Effector memory CD4-positive, alpha-beta T cell (primary cell): ENCODE results near the gene CALR.

ENCODE experiments used
- DNase-seq, 3 donors: peaks; one replicate each; pipeline ENCODE4 v3.0.0-alpha.2; 2020
- H3K27ac ChIP-seq: 2 replicates; pipeline ENCODE4 v1.7.0; 2013; ENCODE audit warnings: mild to moderate bottlenecking, low read length, moderate library complexity; ENCODE audit not compliant: insufficient read depth, poor library complexity, severe bottlenecking
- H3K27me3 ChIP-seq: replicated peaks from 2 replicates; pipeline ENCODE4 v1.7.0; 2013; ENCODE audit warnings: mild to moderate bottlenecking, low read length; ENCODE audit not compliant: insufficient read depth, control insufficient read depth, poor library complexity, severe bottlenecking
- H3K36me3 ChIP-seq: 2 replicates; pipeline ENCODE4 v1.7.0; 2013; ENCODE audit warnings: mild to moderate bottlenecking, low read length, moderate library complexity; ENCODE audit not compliant: control insufficient read depth, insufficient read depth
- H3K4me1 ChIP-seq: 2 replicates; pipeline ENCODE4 v1.7.0; 2013; ENCODE audit warnings: low read length, mild to moderate bottlenecking; ENCODE audit not compliant: control insufficient read depth, insufficient read depth, poor library complexity, severe bottlenecking
- H3K4me3 ChIP-seq: 2 replicates; pipeline ENCODE4 v1.7.0; 2013; ENCODE audit warnings: low read length, low read depth, mild to moderate bottlenecking; ENCODE audit not compliant: insufficient read depth, poor library complexity, severe bottlenecking
- H3K9me3 ChIP-seq: 2 replicates; pipeline ENCODE4 v1.7.0; 2013; ENCODE audit warnings: mild to moderate bottlenecking, low read length, moderate library complexity; ENCODE audit not compliant: control insufficient read depth

Gene CALR

DNA sequence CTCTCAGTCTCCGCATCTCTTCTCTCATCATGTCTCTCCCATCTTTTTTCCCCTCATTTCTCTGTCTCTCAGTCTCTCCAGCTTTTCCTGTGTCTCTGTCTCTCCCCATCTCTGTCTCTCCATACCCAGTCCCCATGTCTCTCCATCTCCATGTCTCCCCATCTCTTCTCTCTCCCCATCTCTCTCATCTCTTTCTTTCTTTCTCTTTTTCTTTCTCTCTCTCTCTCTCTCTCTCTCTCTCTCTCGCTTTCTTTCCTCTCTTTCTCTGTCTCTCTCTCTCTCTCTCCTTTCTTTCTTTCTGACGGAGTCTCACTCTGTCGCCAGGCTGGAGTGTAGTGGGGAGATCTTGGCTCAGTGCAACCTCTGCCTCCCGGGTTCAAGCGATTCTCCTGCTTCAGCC is 44.2 kb downstream of the CALR start:
- Histone ChIP-seq H3K27me3 (peaks cover 4% of the 10 kb centered on the region), H3K9me3 (no peaks in the 10 kb centered on the region)
- no peak for DNase-seq

DNA sequence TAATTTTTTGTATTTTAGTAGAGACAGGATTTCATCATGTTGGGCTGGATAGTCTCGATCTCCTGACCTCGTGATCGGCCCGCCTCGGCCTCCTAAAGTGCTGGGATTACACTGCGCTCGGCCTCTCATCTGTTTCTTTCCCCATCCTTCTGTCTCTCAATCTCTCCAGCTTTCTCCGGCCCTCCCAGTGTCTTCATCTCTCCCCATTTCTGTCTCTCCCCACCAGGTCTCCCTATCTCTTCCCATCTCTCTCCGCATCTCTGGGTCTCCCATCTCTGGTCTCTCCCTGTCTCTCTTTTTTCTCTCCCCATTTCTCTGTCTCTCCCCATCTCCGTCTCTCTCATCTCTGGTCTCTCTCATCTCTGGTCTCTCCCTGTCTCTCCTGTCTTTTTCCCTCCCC is 44.7 kb downstream of the CALR start:
- H3K27me3 ChIP-seq = no peaks in the 10 kb centered on the region
- H3K9me3 ChIP-seq = no peaks in the 10 kb centered on the region
- no peak overlapping the region for H3K4me3 ChIP-seq
- no peak for DNase-seq
- peak overlapping the region; percentile 45 for H3K27ac ChIP-seq
- H3K36me3 ChIP-seq = no peaks in the 10 kb centered on the region
- H3K4me1 ChIP-seq = peaks cover 6% of the 10 kb centered on the region

More for the DNA sequence above, 44.2 kb downstream of the CALR start:
- Histone ChIP-seq H3K36me3 (no peaks in the 10 kb centered on the region), H3K27ac (no peak overlapping the region), H3K4me1 (peaks cover 8% of the 10 kb centered on the region), H3K4me3 (no peak overlapping the region)

DNA sequence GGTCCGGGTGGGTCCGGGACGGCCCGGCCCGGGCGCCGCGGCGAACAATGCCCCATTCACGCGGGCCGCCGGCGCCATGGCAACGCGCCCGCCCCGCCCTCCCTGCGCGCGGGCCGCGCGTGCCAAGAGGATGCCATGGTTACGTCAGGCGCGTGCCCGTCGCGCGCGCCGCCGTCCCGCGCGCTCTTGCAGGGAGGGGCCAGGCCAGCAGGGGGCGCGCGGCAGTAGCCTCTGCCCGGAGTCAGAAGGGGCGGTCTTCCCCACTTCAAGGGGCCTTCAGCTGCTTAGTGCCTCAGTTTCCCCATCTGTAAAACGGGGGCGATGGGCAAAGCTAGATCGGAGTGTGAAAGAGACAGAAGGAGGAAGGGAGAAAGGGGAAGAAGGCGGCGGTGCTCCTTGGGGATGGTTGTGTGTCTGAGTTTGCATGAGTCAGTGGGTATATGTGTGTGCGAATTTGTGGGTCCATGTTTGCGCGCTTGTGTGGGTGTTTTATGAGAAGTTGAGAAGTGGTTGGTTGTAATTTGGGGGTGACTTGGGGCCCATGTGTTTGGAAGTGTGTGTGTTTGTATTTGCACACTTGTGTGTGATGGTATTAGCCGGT is 45.2 kb downstream of the CALR start:
- Histone ChIP-seq H3K27me3 (no peaks in the 10 kb centered on the region), H3K4me3 (no peak overlapping the region), H3K36me3 (no peaks in the 10 kb centered on the region), H3K9me3 (no peaks in the 10 kb centered on the region), H3K27ac (peak overlapping the region; percentile 45), H3K4me1 (peaks cover 6% of the 10 kb centered on the region)
- DNase-seq = peak; percentile 62 to 68 (median 68)

DNA sequence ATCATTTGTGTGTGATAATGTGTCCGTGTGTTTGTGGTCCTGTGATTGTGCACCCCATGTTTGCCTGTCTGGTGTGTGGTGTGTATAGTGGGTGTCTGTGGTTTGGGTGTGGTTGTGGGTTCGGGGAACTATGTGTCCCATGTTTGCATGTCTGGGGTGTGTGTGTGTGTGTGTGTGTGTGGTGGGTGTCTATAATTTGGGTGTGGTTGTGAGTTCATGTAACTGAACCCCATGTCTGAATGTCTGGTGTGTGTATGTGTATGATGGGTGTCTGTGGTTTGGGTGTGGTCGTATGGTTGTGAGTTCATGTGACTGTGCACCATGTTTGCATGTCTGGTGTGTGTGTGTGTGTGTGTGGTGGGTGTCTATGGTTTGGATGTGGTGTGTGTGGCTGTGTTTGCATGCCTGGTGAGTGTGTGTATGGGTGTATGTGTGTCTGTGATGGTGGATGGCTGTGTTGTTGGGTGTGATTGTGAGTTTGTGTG is 45.8 kb downstream of the CALR start:
- DNase-seq = no peak
- H3K4me3 ChIP-seq = no peak overlapping the region
- H3K4me1 ChIP-seq = peaks cover 6% of the 10 kb centered on the region

DNA sequence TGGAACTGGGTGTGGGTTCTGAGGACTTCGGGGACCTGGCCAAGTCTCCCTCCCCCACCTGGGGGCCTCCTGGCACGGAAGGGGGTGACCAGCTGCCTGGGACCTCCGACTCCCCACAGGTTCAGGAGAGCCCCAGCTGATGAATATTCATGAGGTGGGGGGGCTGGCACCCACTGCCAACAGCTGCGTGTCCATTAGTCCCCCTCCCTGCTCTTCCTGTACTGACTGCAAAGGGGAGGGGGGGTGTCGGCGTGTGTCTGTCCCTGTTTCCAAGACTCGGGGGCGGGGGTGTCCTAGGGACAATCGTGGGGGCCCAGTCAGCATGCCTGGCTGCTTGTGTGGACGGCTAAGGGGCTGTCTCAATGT is 46.3 kb downstream of the CALR start:
- peaks cover 6% of the 10 kb centered on the region for H3K4me1 ChIP-seq

More for the DNA sequence above, 45.8 kb downstream of the CALR start:
- no peaks in the 10 kb centered on the region for H3K36me3 ChIP-seq
- H3K27ac ChIP-seq = no peak overlapping the region
- no peaks in the 10 kb centered on the region for H3K27me3 ChIP-seq
- no peaks in the 10 kb centered on the region for H3K9me3 ChIP-seq

DNA sequence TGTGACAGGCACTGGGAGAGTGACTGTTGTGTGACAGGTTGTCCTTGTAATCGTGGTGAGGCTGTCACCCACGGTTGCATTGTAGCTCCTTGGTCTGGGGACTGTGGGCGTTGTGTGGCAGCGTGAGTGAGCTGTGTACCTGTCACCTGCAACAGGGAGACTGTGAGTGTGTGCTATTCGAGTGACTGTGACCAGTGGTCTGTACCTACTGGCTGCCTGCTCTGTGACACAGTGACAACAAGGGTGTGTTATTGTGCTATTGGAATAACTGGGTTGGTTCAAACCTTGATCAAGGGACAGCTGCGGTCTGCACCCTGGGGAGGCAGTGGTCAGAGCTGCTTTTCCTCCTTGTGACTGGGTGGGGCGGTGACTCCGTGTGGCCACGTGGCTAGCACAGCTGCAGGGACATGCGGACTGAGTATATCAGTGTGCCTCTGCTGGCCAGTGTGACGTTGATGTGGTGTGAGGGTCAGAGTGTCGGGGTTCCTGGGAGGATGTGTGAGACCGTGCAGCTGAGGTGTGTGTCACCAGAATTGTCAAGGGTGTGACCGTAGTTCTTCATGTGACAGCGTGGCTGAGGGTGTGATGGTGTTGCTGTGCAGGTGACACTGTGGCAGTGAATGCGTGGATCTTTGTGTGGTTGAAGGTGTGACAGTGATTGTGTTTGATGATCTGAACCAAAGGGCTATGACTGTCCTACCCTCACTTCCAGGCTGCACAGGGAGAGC is 46.8 kb downstream of the CALR start:
- no peak for DNase-seq
- Histone ChIP-seq H3K27me3 (no peaks in the 10 kb centered on the region), H3K4me3 (no peak overlapping the region), H3K4me1 (peaks cover 6% of the 10 kb centered on the region), H3K27ac (no peak overlapping the region), H3K36me3 (no peaks in the 10 kb centered on the region), H3K9me3 (no peaks in the 10 kb centered on the region)

More for the DNA sequence above, 46.3 kb downstream of the CALR start:
- Histone ChIP-seq H3K27me3 (no peaks in the 10 kb centered on the region), H3K27ac (no peak overlapping the region), H3K4me3 (no peak overlapping the region), H3K36me3 (no peaks in the 10 kb centered on the region), H3K9me3 (no peaks in the 10 kb centered on the region)
- no peak for DNase-seq

DNA sequence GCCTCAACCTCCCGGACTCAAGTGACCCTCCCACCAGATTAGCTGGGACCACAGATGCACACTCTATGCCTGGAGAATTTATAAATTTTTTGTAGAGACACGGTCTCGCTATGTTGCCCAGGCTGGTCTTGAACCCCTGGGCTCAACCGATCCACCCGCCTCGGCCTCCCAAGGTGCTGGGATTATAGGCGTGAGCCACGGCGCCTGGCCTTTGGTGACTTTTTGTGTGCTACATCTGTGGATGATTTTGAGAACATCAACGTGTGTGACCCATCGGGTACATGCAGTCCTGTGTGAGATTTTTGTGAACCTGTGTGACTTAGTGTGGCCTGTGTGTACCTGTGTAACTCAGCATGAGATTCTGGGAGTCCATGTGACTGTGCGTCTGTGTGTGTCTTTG is 48.3 kb downstream of the CALR start:
- no peaks in the 10 kb centered on the region for H3K36me3 ChIP-seq
- H3K4me1 ChIP-seq = peaks cover 6% of the 10 kb centered on the region
- no peak for DNase-seq
- H3K9me3 ChIP-seq = no peaks in the 10 kb centered on the region
- no peaks in the 10 kb centered on the region for H3K27me3 ChIP-seq
- H3K4me3 ChIP-seq = no peak overlapping the region
- H3K27ac ChIP-seq = no peak overlapping the region

DNA sequence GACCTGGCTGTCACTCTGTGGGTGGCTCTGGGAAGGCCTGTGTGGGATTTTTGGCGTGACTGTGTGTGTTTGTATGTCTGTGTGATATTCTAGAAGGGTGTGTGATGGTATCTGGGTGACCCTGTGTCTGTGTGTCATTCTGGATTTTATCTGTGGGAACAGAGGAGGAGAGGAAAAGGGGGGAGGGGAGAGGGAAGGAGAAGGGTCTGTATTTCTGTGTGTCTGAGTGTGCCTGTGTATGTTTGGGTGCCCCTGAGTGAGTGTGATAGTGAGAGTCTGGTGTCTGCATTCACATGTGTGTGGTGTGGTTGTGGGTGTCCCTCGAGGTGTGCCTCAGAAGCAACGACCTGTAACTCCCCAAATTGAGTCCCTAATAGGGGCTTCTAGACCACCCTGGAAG is 48.8 kb downstream of the CALR start:
- no peaks in the 10 kb centered on the region for H3K9me3 ChIP-seq
- H3K27me3 ChIP-seq = no peaks in the 10 kb centered on the region
- no peak overlapping the region for H3K27ac ChIP-seq
- no peaks in the 10 kb centered on the region for H3K36me3 ChIP-seq
- no peak for DNase-seq
- peaks cover 6% of the 10 kb centered on the region for H3K4me1 ChIP-seq
- no peak overlapping the region for H3K4me3 ChIP-seq

DNA sequence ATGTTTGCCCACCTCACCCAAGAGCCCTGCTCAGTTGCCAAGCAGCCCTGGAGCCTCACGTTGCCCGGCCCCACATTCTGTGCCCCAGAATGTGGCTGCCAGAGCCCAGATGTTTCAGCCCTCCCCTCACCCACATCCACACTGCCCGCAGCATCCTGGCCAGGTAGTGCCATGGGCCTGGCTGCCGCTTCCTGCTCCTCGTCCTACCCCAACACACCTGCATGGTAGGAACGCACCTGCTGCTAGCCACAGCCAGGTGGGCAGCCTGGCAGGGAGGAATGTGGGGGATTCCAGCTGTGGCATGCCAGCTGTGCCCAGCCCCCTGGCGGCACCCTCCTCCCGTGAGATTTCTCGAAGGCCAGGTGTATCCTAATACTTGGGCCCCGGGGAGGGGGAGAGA is 49.4 kb downstream of the CALR start:
- H3K27ac ChIP-seq = no peak overlapping the region
- no peaks in the 10 kb centered on the region for H3K9me3 ChIP-seq
- H3K4me3 ChIP-seq = no peak overlapping the region
- no peaks in the 10 kb centered on the region for H3K36me3 ChIP-seq
- DNase-seq = no peak
- H3K4me1 ChIP-seq = peaks cover 6% of the 10 kb centered on the region
- H3K27me3 ChIP-seq = no peaks in the 10 kb centered on the region

DNA sequence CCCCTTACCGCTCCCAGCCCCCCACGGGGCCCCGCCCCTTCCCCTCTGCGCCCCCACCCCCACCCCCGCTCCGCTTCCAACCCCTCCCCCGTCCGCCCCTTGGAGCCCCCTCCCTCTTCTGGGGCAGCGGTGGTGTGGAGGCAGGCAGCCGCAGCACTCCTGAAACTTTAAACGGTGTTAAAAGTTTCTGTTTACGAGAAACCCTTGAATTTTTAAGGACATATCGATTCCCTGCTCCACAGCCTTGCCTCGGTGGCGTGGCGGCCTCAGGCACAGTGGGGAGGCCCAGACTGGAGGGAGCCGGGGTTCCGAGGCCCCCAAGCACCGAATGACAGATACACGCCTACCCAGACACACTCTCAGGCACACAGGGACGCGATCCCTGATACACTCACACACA is 52.0 kb downstream of the CALR start:
- Histone ChIP-seq H3K4me3 (no peak overlapping the region), H3K36me3 (no peaks in the 10 kb centered on the region), H3K27ac (no peak overlapping the region), H3K27me3 (no peaks in the 10 kb centered on the region), H3K4me1 (peaks cover 4% of the 10 kb centered on the region), H3K9me3 (no peaks in the 10 kb centered on the region)
- no peak for DNase-seq
